Measurements from ENCODE around the gene HYDIN.

- no peak for TF ChIP-seq POLR2A (IDR thresholded peaks at IDR 0.05; ENCODE audit: low read length)
- TF ChIP-seq GATA1 (IDR thresholded peaks at IDR 0.05; ENCODE audit: low read depth, low read length) = no peak
These were observed 57.9 kb downstream of the HYDIN start for GRCh38 chr16:71172481-71173207.

All from erythroblast (primary cell).